ENCODE measurements around the gene TENM4.

The TENM4 gene

GRCh38 chr11:78786086-78786485 is 654.7 kb downstream of the TENM4 start:
- no peak for DNase-seq (ENCODE audit: low read depth)

DNA sequence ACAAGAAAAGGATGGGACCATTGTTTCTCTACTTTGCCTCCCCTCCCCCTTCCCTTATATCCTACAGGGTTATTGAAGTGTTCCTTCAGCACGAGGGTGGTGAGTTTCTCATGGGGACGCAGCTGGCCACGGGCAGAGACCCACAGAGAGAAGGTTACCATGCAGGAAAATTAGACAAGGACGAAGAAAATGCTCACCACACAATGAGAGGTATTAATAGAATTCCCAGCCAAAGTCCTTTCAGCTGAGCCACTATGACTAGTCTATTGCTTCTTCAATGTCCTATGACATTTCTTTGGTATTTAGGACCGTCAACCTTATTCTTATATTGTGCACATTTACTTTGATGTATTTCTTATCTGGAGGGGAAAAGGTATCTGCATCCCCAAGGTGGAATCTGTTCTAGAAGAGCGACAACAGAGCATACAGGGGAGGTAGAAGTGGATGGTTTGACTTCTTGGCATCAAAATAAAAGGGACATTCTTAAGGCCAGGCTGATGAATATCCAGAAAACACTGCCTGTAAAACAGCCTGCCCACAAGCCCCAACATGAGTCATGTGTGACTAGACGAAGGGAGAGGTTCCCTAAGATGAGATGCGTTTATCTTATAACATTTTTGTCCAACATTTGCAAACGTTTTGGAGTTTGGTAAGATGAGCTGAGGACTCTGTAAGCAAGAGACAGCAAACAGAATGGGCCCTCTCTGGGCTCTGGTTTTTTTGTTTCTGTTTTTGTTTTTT is 656.3 kb downstream of the TENM4 start:
- DNase-seq (ENCODE audit: low read depth), result no peak

GRCh38 chr11:78783846-78784245 is 657.0 kb downstream of the TENM4 start:
- DNase-seq (ENCODE audit: low read depth), result no peak

DNA sequence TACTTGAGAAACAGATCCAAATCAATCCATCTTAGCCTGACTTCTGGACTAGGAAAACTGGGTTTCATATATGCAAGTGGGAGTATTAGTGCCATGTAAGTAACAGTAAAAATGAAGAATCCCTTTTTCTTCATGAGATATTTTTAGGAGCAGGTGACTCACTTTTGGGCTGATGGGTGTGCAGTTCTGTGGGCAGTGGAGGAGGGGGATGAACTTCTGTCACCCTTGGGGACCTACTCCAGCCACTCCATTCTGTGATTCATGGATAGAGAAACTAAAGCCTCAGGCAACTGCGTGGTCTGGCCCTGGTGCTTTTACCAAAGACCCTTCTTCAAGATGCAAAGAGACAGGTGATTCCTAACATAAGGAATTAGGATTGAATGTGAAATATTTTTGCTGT is 657.5 kb downstream of the TENM4 start:
- DNase-seq (ENCODE audit: low read depth), result no peak

DNA sequence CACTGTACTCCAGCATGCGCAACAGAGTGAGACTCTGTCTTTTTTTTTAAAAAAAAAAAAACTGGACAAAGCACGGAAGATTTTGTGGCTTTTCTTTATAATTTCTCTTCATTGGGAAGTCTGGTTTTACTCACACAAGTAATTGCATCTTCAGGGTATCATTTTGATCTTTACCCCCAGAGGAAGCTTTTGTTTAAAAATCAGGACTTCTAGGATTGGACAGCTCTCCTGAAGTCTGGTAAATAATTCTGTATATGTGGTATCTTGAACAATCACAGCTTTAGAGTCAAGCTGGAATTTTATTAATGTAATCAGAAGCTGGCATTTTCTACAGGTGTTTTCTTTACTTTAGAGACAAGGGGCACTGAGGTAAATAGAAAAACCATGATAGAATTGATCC is 658.1 kb downstream of the TENM4 start:
- DNase-seq (ENCODE audit: low read depth), result no peak

DNA sequence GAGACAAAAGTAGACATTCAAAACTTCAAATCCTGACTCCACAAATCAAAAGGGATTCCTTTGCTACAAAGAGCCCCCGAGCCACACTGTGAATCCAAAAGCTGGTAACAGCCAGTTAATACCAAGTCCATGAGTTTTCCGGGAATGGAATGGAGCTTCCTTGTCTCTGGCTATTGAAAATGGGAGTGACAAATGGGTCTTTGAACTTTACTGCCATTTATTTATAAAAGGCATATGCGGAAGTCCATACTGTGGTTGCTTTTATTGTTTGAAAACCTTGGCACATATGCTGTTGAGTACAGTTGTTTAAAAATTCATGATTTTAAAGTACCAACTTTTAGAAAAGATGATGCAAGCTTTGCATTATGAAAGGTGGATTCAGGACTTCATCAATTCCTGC is 659.9 kb downstream of the TENM4 start:
- DNase-seq (ENCODE audit: low read depth), result no peak

DNA sequence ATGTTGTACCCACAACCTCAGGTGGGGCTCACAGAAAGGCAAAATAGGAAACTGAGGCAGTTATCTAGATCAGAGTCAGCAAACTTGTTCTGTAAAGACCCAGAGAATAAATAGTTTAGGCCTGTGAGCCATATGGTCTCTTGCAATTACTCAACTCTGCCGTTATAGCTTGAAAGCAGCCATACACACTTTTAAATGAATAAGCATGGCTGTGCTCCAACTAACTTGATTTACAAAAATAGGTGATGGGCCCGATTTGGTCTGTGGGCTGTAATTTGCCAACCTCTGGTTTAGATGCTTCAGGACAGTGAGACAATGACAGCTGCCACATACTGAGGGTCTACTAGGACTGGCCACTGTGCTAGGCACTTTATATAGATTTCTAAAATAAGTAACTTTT is 667.3 kb downstream of the TENM4 start:
- no peak for DNase-seq (ENCODE audit: low read depth)

- no peak for DNase-seq (ENCODE audit: low read depth)
Measured at GRCh38 chr11:78773077-78773476, 667.8 kb downstream of the TENM4 start.

GRCh38 chr11:78772186-78772585 is 668.6 kb downstream of the TENM4 start:
- DNase-seq (ENCODE audit: low read depth), result no peak

DNA sequence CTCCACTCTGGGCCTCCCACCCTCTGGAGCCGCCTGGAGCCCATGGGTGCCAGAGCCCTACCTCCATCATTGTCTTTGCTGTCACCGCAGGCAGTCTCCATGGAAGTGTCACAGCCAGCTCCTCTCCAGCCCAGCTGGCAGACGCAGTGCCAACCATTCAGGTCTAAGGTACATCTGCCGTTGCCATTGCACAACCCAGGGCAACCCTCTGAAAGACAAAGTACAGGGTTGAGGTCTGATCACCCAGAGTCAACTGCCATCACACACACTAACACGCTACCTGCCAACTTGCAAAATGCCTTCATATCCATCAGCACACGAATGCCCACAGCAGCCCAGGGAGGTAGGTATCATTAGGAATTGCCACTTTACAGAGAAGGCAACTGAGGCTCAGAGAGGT is 669.9 kb downstream of the TENM4 start:
- no peak for DNase-seq (ENCODE audit: low read depth)

DNA sequence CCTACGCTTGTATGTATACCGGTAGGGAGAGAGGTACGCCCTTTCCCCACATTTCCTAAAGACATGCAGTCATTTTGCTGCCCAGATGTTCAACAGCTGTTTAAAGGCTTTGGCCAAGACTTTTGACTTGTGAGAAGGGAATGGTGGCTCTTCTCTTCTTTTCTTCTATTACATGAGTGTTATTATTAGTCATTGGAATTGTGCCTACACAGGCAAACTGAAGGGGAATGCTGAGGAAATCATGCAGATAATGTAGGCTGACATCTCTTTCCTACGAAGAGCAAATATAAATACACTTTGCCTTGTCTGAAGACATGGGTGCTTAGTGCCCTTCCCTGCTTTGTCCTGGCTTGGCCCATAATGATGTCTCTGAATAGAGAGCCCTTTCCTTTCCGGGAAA is 671.9 kb downstream of the TENM4 start:
- no peak for DNase-seq (ENCODE audit: low read depth)

GRCh38 chr11:78768345-78768744 is 672.5 kb downstream of the TENM4 start:
- DNase-seq (ENCODE audit: low read depth), result no peak

DNA sequence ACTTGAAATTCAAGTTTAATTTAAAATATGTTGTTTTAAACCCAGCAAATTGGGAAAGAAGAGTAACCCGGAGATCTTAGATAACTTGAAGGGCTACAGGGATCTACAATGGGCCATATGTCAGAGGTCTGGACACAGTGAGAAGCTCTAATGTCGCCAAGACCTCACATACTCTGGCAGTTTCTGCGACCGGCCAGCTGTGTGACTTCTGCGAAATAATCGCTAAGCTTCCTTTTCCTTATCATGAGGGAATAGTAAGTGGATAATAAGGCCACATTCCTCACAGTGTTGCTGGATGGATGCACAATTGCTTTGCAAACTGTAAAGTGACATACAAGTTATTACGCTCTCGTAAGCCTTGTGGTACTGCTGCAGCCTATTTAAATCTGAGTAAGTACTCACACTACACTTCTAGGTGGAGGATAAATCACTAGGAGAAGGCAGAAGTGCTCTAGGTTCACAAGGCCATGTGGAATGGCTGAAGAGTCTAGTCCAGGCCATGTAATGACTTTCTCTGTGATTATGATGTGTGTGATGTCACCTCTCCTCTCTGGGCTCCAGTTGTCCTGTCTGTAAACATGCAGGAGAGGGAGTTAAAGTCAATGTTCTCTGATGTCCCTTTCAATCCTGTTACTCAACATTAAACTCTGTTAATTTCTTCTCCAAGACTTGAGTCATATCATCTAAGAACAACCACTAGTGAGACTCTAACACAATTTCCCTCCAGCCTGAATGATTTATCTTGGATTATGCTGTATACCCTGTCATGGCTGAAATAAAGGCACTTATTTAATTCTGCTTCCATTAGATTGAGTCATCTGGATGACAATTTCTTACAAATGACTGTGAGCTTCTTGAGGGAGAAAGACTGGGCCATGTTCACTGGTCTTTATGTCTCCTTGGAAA is 673.5 kb downstream of the TENM4 start:
- DNase-seq (ENCODE audit: low read depth), result no peak

- no peak for DNase-seq (ENCODE audit: low read depth)
Measured at GRCh38 chr11:78764946-78765345, 675.9 kb downstream of the TENM4 start.

- DNase-seq (ENCODE audit: low read depth), result no peak
Measured at GRCh38 chr11:78763664-78764063, 677.2 kb downstream of the TENM4 start.

GRCh38 chr11:78762105-78762504 is 678.7 kb downstream of the TENM4 start:
- no peak for DNase-seq (ENCODE audit: low read depth)

GRCh38 chr11:78759071-78759470 is 681.8 kb downstream of the TENM4 start:
- no peak for DNase-seq (ENCODE audit: low read depth)

GRCh38 chr11:78753297-78753696 is 687.5 kb downstream of the TENM4 start:
- DNase-seq (ENCODE audit: low read depth), result no peak

DNA sequence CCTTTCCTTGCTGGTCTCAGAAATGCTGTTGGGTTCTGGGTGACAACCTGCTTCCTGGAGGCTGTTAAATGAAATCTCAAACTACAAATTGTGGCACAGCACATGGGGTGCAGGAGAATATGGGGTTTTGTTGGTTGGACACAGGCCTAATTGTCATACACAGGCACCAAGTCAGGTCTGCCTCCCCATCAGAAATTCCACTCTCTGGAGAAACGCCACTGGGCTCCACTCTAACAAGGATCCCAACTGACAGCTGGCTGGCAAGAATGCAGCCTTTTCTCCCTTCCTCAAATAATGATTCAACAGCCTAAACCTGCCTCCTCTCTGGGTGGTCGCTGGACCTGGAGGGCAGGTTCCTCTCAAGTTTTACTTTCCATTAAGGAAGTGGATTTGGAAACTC is 688.3 kb downstream of the TENM4 start:
- DNase-seq (ENCODE audit: low read depth), result no peak

DNA sequence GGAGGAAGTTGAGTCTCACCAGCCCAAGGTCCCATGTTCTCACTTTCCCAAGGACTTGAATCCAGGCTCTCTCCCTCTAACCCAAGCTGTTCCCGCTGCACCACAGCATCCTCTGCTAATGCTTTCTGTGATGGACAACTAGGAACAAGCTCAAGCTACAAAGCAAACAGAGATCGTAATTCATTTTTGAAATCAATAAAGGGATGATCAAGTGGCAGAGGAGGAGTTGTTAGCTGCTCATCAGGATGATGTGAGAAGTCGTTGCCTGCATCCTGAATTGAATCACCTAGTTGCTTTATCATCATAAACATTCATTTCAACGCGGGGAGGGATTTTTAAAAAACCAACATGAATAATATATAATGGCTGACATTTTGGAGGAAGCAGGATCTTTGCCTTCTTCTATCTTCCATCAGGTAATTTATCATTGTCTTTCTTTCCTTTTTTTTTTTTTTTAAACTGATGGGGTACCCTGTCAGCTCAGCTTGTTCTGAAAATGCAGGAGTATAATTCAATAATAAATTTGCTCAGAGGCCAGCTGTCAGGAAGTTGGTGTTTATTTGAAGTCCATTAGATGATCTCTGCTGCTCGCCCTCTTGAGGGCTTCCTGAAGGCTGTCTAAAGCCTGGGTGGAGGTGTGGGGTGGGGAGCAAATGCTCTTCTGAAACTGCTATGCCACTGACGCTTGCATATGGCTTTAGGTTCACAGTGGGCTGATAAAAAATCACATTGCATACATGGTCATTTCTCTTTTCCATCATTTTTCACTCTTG is 691.7 kb downstream of the TENM4 start:
- no peak for DNase-seq (ENCODE audit: low read depth)

DNA sequence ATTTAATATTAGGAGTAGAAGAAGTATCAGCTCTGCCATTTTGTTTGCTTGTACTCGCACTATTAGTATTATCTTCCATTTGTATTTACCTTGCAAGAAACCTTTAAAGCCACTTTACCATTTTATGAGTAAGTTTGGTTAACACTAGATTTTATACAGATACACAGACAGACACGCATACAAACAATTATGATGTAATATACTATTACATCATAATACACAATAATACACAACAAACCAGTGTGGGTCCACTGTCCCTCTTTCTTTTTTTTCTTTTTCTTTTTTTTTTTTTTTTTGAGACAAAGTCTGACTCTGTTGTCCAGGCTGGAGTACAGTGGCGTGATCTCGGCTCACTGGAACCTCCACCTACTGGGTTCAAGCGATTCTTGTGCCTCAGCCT is 695.9 kb downstream of the TENM4 start:
- DNase-seq (ENCODE audit: low read depth), result no peak

DNA sequence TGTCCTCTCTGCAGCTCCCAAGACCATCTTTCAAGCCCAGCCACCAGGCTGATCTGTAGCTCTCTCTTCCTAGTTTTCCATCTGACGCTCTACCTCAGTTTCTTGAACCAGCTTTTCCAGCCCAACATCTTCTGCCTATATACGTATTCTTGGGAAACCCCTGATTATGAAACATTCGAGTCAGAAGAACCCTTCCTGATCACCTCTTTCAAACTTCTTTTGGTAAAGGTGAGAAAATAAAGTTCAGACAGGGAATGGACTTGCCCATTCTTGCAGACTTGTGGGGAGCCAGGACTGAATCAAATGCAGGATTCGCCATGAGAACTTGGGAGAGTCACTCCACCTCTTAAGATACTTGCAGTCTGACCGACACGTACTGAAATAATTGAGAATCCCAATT is 696.6 kb downstream of the TENM4 start:
- no peak for DNase-seq (ENCODE audit: low read depth)

GRCh38 chr11:78742430-78742829 is 698.4 kb downstream of the TENM4 start:
- DNase-seq (ENCODE audit: low read depth), result peak; percentile 21
